Stimulated activated CD4-positive, alpha-beta T cell treated with anti-CD3 and anti-CD28 coated beads, Interleukin-1b, Interleukin-23, amount 100 ng/mL, for 48 hours (primary cell): Measurements from ENCODE around the gene PSMB8.

Source experiments
- DNase-seq: peaks from one replicate; pipeline ENCODE4 v3.0.0-alpha.2; 2020

The PSMB8 gene

GRCh38 chr6:32792901-32793435, 50.9 kb downstream of the PSMB8 start:
- DNase-seq = no peak
